Measurements from ENCODE around the gene PRR23E.

PRR23E gene

DNA sequence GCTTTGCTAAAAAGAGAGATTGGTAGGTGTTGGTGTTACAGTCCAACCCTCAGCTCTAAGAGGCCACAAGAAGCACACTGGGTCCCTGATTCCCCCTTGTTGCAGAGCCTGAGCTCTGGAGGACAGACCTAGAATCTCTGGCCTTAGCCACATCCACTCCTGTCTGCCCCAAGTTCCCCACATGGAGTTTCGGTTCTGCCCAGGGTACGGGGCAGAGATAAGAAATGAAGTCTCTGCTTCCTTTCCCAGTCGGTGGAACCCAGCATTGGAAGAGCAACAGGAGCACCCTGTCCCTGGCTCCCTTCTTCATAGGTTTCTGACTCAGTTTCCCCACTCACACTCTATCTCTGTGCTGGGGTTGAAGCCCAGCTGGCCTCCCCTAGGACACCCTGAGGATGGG, 13.2 kb downstream of the PRR23E start:
- TF ChIP-seq ZNF274 (IDR thresholded peaks at IDR 0.05; ENCODE audit: low read depth, low read length): no peak
- H3K4me3 ChIP-seq (ENCODE audit: low read length): no peak overlapping the region

DNA sequence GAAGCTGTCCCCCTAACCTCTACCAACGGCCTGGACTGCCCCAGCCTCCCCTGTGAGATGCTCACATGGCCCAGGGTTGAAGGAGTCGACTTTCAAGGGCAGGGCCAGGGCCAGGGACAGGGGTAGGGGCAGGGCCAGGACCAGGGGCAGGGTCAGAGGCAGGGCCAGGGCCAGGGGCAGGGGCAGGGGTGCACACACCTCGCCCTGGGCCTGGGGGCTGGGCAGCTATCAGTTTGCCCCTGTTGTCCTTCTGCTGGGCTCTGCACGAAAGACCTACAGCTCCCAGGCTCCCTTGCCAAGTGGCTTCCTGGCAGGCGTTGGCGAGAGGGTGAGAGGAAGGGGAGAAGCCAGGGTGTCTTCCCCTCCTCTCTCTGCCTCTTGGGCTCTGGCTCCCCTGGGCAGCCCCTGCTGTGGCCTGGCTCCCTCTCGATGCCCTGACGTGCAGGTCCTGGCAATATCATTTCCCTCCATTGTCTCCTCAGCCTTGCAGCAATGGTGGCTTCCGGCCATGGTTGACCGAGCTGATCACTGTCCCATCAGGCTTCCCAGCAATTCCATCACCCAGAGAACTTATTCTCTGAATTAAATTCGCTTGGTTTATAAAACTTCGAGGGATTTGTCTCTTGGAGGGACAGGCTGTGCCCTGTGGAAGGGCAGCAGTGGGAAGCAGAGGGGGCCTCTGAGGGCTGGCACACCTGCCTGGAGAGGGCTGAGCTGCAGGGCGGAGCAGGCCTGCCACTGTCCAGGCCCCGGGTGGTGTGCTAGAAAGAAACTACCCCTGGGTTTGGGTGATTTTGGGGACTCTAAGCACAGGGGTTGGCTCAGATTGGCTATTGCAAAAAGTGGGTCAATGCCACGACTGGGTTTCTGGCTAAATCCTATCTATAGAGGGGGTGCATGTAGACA, 13.9 kb downstream of the PRR23E start:
- H3K4me3 ChIP-seq (ENCODE audit: low read length): no peak overlapping the region
- no peak for TF ChIP-seq ZNF274 (IDR thresholded peaks at IDR 0.05; ENCODE audit: low read depth, low read length)

DNA sequence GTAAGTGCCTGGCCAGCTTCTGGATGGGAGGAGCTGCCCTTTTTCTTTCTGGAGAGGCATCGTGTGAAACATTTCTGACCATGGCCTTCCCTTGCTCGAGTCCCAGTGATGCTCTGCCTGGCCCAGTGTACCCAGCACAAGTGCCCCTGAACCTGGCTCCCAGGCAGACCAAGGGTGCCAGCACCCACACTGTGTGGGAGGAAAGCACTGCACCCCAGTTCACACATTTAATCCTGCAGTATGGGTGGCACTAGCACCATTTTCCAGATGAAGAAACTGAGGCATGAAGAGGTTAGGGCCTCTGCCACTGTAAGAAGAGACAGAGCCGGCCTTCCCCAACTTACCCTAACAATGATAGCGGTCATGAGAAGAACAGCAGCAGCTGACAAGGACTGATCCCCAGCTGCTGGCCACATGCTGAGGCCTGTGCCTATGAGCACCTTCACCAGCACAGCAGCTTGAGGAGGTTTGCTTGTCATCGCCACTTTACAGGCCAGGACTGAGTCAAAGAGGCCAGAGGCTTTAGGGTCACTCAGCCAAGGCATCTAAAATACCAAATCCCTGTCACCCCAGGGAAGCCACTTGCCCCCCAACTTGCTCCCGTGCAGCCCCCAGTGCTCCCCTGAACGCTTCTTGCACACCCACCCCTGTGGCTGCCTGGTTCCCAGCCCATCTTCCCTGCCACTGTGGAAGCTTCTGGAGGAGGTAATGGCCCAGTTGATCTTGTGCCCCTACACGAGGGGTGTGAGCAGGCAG, 15.0 kb downstream of the PRR23E start:
- no peak for TF ChIP-seq ZNF274 (IDR thresholded peaks at IDR 0.05; ENCODE audit: low read depth, low read length)
- no peak overlapping the region for H3K4me3 ChIP-seq (ENCODE audit: low read length)

GRCh38 chr3:127208483-127209100, 15.7 kb downstream of the PRR23E start:
- TF ChIP-seq ZNF274 (IDR thresholded peaks at IDR 0.05; ENCODE audit: low read depth, low read length): no peak
- no peak overlapping the region for H3K4me3 ChIP-seq (ENCODE audit: low read length)

DNA sequence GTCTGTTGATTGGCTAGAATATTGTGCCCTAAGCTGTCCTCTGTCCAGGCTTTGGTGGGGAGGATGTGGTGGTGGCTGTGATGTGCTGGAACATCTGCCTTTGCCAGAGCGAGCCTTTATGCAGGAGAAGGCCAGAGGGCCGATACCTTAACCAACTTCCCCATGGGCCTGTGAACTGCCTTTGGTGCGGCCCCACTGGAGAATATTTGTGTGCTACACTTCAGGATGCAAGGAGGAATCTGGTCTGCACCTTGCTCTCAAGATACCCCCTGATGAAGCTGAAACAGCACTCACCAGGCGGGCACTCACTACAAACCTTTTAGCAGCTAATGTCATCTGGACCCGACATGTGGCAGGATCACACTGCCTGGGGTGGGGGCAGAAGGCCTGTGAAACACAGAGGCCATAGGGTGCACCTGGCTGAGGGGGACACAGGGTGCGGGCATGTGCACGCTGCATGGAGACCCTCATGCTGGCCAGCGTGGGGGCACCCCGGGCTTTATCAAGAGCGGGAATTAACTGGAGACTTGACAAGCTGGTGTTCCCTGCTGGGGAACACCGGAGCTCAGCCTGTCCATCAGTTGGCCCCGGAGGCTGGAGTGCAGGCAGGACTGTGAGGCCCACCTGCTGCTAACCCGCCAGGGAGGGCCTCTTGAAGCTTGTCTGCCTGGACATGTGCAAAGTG, 16.4 kb downstream of the PRR23E start:
- TF ChIP-seq ZNF274 (IDR thresholded peaks at IDR 0.05; ENCODE audit: low read depth, low read length): no peak
- H3K4me3 ChIP-seq (ENCODE audit: low read length): no peak overlapping the region

DNA sequence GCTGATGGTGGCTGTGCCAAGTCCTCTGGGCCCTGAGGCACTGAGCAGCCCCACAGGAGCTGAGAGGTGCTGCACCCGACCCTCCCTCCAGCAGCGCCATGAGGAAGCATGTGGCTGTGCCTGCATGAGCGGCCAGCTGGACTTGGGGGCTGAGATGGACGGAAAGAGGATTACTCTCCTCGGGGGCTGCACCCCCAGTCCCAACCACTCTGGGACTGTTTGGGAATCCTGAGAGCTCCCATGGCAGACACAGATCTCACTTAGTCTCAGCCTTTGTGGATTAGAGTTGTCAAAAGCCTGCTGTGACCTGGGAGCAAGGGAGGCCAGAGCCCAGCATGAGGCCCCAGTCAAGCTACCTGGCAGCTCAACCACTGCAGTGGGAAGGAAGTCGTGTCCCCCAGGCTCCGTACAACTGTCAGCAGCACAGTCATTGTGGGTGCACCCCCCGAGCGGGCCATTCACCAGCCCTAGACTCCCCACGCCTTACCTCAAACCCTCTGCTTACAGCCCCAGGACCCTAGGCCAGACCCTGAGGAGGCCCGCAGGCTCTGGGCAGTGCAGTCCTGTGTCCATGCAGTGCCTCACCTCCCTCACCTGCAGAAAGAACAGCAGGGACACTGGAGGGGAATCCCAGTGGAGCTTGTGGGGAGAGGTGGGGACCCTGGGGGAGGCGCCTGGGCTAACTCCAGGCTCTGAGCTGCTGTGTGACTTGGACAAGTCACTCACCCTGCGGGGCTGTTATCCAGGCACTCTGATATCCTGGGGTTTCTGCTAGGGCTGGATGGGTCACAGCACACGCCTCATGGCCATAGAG, 17.1 kb downstream of the PRR23E start:
- H3K4me3 ChIP-seq (ENCODE audit: low read length): no peak overlapping the region
- no peak for TF ChIP-seq ZNF274 (IDR thresholded peaks at IDR 0.05; ENCODE audit: low read depth, low read length)

- no peak for TF ChIP-seq ZNF274 (IDR thresholded peaks at IDR 0.05; ENCODE audit: low read depth, low read length)
- no peak overlapping the region for H3K4me3 ChIP-seq (ENCODE audit: low read length)
Observed at GRCh38 chr3:127210654-127210943, 17.7 kb downstream of the PRR23E start.

DNA sequence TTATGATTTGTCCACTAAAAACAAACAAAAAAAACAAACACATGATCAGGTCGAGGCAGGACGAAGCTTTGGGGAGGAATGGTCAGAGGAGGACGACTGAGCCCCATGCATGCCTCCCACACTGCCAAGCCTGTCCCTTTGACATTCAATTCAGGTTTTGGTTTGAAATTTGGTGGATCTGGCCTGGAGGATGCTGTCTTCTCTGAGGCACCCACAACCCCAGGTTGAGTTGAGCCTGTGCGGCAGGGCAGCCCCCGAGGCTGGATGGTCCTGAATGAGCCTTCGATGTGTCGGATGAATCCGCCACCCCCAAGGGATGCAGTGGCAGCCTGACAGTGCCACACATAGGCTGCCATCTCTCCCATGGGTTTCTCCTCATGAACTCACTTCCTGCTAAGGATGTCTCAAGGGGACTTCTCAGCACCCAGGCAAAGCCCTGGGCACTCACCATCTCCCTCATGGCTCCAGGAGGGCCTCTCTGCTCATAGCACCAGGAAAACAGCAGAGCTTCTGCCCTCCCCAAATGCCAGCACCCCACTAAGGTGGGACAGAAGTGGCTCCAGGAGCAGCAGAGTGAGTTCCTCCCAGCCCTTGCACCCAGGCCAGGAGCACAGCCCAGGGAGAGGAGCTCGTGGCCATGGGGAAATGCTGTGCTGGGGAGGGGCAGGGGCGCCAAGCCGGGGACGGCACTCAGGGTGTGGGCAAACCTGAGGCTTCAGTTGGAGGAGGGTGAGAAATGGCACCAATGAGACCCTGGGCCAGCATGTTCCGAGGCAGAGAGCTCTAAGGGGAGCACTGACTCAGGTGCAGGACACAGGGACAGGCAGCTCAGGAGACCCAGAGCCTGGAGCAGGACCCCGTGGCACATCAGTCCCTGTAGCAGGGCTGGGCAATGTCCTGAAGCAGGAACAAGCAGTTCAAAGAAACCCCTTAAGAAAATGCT, 18.5 kb downstream of the PRR23E start:
- no peak for TF ChIP-seq ZNF274 (IDR thresholded peaks at IDR 0.05; ENCODE audit: low read depth, low read length)
- no peak overlapping the region for H3K4me3 ChIP-seq (ENCODE audit: low read length)

DNA sequence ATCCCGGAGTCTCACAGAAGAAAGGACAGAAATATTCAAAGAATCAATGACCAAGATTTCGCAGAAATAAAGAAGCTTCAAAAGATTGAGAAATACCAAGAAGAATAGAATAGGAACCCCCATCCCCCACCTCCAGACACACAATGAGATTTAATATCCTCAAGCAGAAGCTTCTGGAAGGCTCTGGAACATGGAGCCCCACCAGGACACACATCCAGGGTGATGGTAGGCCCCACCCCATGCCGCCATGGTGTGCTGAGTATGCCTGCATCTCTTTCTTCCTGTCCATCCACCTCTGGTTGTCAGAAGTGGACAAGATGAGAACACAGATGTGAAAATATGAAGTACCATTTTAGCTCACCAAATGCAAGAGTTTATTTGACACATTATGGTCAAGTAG, 19.3 kb downstream of the PRR23E start:
- H3K4me3 ChIP-seq (ENCODE audit: low read length): no peak overlapping the region
- TF ChIP-seq ZNF274 (IDR thresholded peaks at IDR 0.05; ENCODE audit: low read depth, low read length): no peak

GRCh38 chr3:127212711-127213110, 19.8 kb downstream of the PRR23E start:
- no peak overlapping the region for H3K4me3 ChIP-seq (ENCODE audit: low read length)
- no peak for TF ChIP-seq ZNF274 (IDR thresholded peaks at IDR 0.05; ENCODE audit: low read depth, low read length)

- no peak overlapping the region for H3K4me3 ChIP-seq (ENCODE audit: low read length)
- TF ChIP-seq ZNF274 (IDR thresholded peaks at IDR 0.05; ENCODE audit: low read depth, low read length): no peak
Observed at GRCh38 chr3:127213381-127213918, 20.5 kb downstream of the PRR23E start.

- H3K4me3 ChIP-seq (ENCODE audit: low read length): no peak overlapping the region
- TF ChIP-seq ZNF274 (IDR thresholded peaks at IDR 0.05; ENCODE audit: low read depth, low read length): no peak
Observed at GRCh38 chr3:127214975-127215374, 22.0 kb downstream of the PRR23E start.
